ENCODE data around the gene RPS6KA4. TPM values are rescaled to one million over a fixed set of nuclear protein-coding genes. Genes with fewer than 3 reads are reported as not detected.
A peak's percentile ranks its signal among the peaks of the same experiment; 100 is the strongest.

Gene RPS6KA4
- total and polyA plus RNA-seq, 4 experiments from 2014 or later = 6.7 to 38.7 (median 23.2) TPM

GRCh38 chr11:64353715-64354506, 5.1 kb upstream of the RPS6KA4 start:
- no peak overlapping the region for H3K4me3 Mint-ChIP-seq
- DNase-seq = no peak
- CTCF ChIA-PET (ENCODE audit: partially characterized antibody) = interaction anchor here (1.8 to 4.3 kb wide), 2 partner anchors 36 to 51 kb away, joined by 3 to 21 read pairs; partner anchors contain the start of genes PRDX5 and TRMT112
- H3K27me3 ChIP-seq (ENCODE audit: insufficient read depth, low read length) = no peaks in the 10 kb centered on the region
- H3K4me1 ChIP-seq (ENCODE audit: insufficient read depth, low read length) = peaks cover 17% of the 10 kb centered on the region
- peaks cover 3% of the 10 kb centered on the region for H3K36me3 ChIP-seq (ENCODE audit: insufficient read depth, low read length)
- H3K9me3 Mint-ChIP-seq = no peaks in the 10 kb centered on the region
- H3K27me3 Mint-ChIP-seq = no peaks in the 10 kb centered on the region
- POLR2A ChIA-PET (ENCODE audit: partially characterized antibody) = interaction anchor here (0.8 to 7.7 kb wide), 2 partner anchors 37 to 49 kb away, joined by 3 to 69 read pairs; partner anchors contain the start of genes PRDX5 and TRMT112
- peaks cover 6 to 16% (median 11%) of the 10 kb centered on the region in 4 donors for H3K4me1 Mint-ChIP-seq
- H3K4me3 ChIP-seq (ENCODE audit: low read length in 2 of 2) = no peak overlapping the region
- H3K9me3 ChIP-seq (ENCODE audit: control insufficient read depth in 1 of 2, low read length in 2 of 2) = no peaks in the 10 kb centered on the region
- no peak overlapping the region for H3K27ac Mint-ChIP-seq
- no peak overlapping the region for H3K27ac ChIP-seq (ENCODE audit: low read depth, low read length)
- H3K36me3 Mint-ChIP-seq = peaks cover 0 to 14% of the 10 kb centered on the region in 2 donors
- intact Hi-C loops (cut with micrococcal nuclease) = no loop called here

- Histone ChIP-seq H3K27me3 (ENCODE audit: insufficient read depth, low read length) (no peaks in the 10 kb centered on the region), H3K9me3 (ENCODE audit: control insufficient read depth in 1 of 2, low read length in 2 of 2) (no peaks in the 10 kb centered on the region), H3K27ac (ENCODE audit: low read depth, low read length) (no peak overlapping the region), H3K4me3 (ENCODE audit: low read length in 2 of 2) (no peak overlapping the region), H3K36me3 (ENCODE audit: insufficient read depth, low read length) (no peaks in the 10 kb centered on the region), H3K4me1 (ENCODE audit: insufficient read depth, low read length) (peaks cover 26% of the 10 kb centered on the region)
- ChIA-PET CTCF (ENCODE audit: partially characterized antibody) (interaction anchor here (0.6 to 4.3 kb wide), 7 partner anchors 37 to 349 kb away, joined by 3 to 21 read pairs (median 3); partner anchors contain the start of genes PRDX5 and TRMT112), POLR2A (ENCODE audit: partially characterized antibody) (interaction anchor here (0.6 to 7.7 kb wide), 3 partner anchors 14 to 51 kb away, joined by 4 to 69 read pairs (median 5); partner anchors contain the start of genes PRDX5 and TRMT112)
- intact Hi-C loops (cut with micrococcal nuclease) = loop anchor here (5.0 kb wide), 1 partner anchor 38 kb away; the partner anchor contains the start of genes PRDX5 and TRMT112
- Mint-ChIP-seq H3K4me1 (peaks cover 14 to 25% (median 21%) of the 10 kb centered on the region in 4 donors), H3K9me3 (no peaks in the 10 kb centered on the region), H3K36me3 (peaks cover 0 to 17% of the 10 kb centered on the region in 2 donors), H3K27me3 (no peaks in the 10 kb centered on the region), H3K27ac (no peak overlapping the region), H3K4me3 (no peak overlapping the region)
- no peak for DNase-seq
These were observed 3.7 kb upstream of the RPS6KA4 start for GRCh38 chr11:64355078-64355940.

GRCh38 chr11:64356498-64357411, 2.2 kb upstream of the RPS6KA4 start:
- ChIA-PET CTCF (ENCODE audit: partially characterized antibody) (interaction anchor here (1.0 to 4.3 kb wide), 3 partner anchors 39 to 150 kb away, joined by 3 to 21 read pairs (median 3); partner anchors contain the start of genes FERMT3, PRDX5 and TRMT112), POLR2A (ENCODE audit: partially characterized antibody) (interaction anchor here (0.9 to 7.7 kb wide), 3 partner anchors 16 to 332 kb away, joined by 3 to 69 read pairs (median 38); partner anchors contain the start of genes CCDC88B, PRDX5 and TRMT112)
- Histone ChIP-seq H3K27me3 (ENCODE audit: insufficient read depth, low read length) (no peaks in the 10 kb centered on the region), H3K27ac (ENCODE audit: low read depth, low read length) (no peak overlapping the region), H3K4me1 (ENCODE audit: insufficient read depth, low read length) (peaks cover 30% of the 10 kb centered on the region), H3K4me3 (ENCODE audit: low read length in 2 of 2) (no peak overlapping the region), H3K9me3 (ENCODE audit: control insufficient read depth in 1 of 2, low read length in 2 of 2) (no peaks in the 10 kb centered on the region), H3K36me3 (ENCODE audit: insufficient read depth, low read length) (peaks cover 8% of the 10 kb centered on the region)
- peak in 1 of 5 donors; percentile 19 for DNase-seq
- Mint-ChIP-seq H3K27ac (peak overlapping the region in 4 of 7 donors; percentile 19 to 80 (median 72)), H3K36me3 (peaks cover under 1 to 18% of the 10 kb centered on the region in 2 donors), H3K27me3 (no peaks in the 10 kb centered on the region), H3K9me3 (no peaks in the 10 kb centered on the region), H3K4me3 (peak overlapping the region in 7 of 8 donors; percentile 31 to 74 (median 68)), H3K4me1 (peaks cover 15 to 35% (median 23%) of the 10 kb centered on the region in 4 donors)
- intact Hi-C loops (cut with micrococcal nuclease) = loop anchor here (5.0 kb wide), 1 partner anchor 39 kb away; the partner anchor contains the start of genes PRDX5 and TRMT112

- intact Hi-C loops (cut with micrococcal nuclease) = loop anchor here (5.0 kb wide), 1 partner anchor 40 kb away; the partner anchor contains the start of genes PRDX5 and TRMT112
- peak overlapping the region in 4 of 8 donors; percentile 24 to 81 (median 72) for H3K4me3 Mint-ChIP-seq
- no peaks in the 10 kb centered on the region for H3K9me3 Mint-ChIP-seq
- peaks cover 30% of the 10 kb centered on the region for H3K4me1 ChIP-seq (ENCODE audit: insufficient read depth, low read length)
- no peaks in the 10 kb centered on the region for H3K9me3 ChIP-seq (ENCODE audit: control insufficient read depth in 1 of 2, low read length in 2 of 2)
- H3K27ac Mint-ChIP-seq = peak overlapping the region in 2 of 7 donors; percentile 42 to 72
- DNase-seq = no peak
- peaks cover 17 to 40% (median 23%) of the 10 kb centered on the region in 4 donors for H3K4me1 Mint-ChIP-seq
- H3K27me3 ChIP-seq (ENCODE audit: insufficient read depth, low read length) = no peaks in the 10 kb centered on the region
- POLR2A ChIA-PET (ENCODE audit: partially characterized antibody) = interaction anchor here (5.0 to 7.7 kb wide), 2 partner anchors 17 to 40 kb away, joined by 38 to 69 read pairs; partner anchors contain the start of genes CCDC88B, PRDX5 and TRMT112
- H3K36me3 Mint-ChIP-seq = peaks cover 7 to 25% of the 10 kb centered on the region in 2 donors
- no peak overlapping the region for H3K4me3 ChIP-seq (ENCODE audit: low read length in 2 of 2)
- no peak overlapping the region for H3K27ac ChIP-seq (ENCODE audit: low read depth, low read length)
- no peaks in the 10 kb centered on the region for H3K27me3 Mint-ChIP-seq
- H3K36me3 ChIP-seq (ENCODE audit: insufficient read depth, low read length) = peaks cover 8% of the 10 kb centered on the region
- CTCF ChIA-PET (ENCODE audit: partially characterized antibody) = interaction anchor here (1.6 to 4.4 kb wide), 2 partner anchors 40 to 151 kb away, joined by 3 to 24 read pairs; partner anchors contain the start of genes FERMT3, PRDX5 and TRMT112
These were observed 1.5 kb upstream of the RPS6KA4 start for GRCh38 chr11:64357446-64357845.

- H3K27ac Mint-ChIP-seq = peak overlapping the region in 5 of 7 donors; percentile 21 to 72 (median 57)
- peaks cover 17 to 43% (median 23%) of the 10 kb centered on the region in 4 donors for H3K4me1 Mint-ChIP-seq
- Histone ChIP-seq H3K27me3 (ENCODE audit: insufficient read depth, low read length) (no peaks in the 10 kb centered on the region), H3K36me3 (ENCODE audit: insufficient read depth, low read length) (peaks cover 9% of the 10 kb centered on the region), H3K27ac (ENCODE audit: low read depth, low read length) (peak overlapping the region; percentile 62), H3K9me3 (ENCODE audit: control insufficient read depth in 1 of 2, low read length in 2 of 2) (no peaks in the 10 kb centered on the region), H3K4me1 (ENCODE audit: insufficient read depth, low read length) (peaks cover 30% of the 10 kb centered on the region), H3K4me3 (ENCODE audit: low read length in 2 of 2) (peak overlapping the region in 1 of 2 donors; percentile 53)
- peak overlapping the region; percentile 52 to 84 (median 67) for H3K4me3 Mint-ChIP-seq
- intact Hi-C loops (cut with micrococcal nuclease) = loop anchor here (5.0 kb wide), 1 partner anchor 41 kb away; the partner anchor contains the start of genes PRDX5 and TRMT112
- H3K36me3 Mint-ChIP-seq = peaks cover 10 to 29% of the 10 kb centered on the region in 2 donors
- ChIA-PET CTCF (ENCODE audit: partially characterized antibody) (interaction anchor here (1.6 to 4.4 kb wide), 2 partner anchors 40 to 151 kb away, joined by 3 to 24 read pairs; partner anchors contain the start of genes FERMT3, PRDX5 and TRMT112), POLR2A (ENCODE audit: partially characterized antibody) (interaction anchor here (5.0 to 7.7 kb wide), 2 partner anchors 17 to 41 kb away, joined by 38 to 69 read pairs; partner anchors contain the start of genes CCDC88B, PRDX5 and TRMT112)
- peak in 1 of 5 donors; percentile 12 for DNase-seq
- H3K27me3 Mint-ChIP-seq = no peaks in the 10 kb centered on the region
- H3K9me3 Mint-ChIP-seq = no peaks in the 10 kb centered on the region
These were observed 942 bp upstream of the RPS6KA4 start for GRCh38 chr11:64357904-64358535.
